ENCODE results near the gene NCAN.
"Not testable (repeated sequence)": the region's sequence is repeated elsewhere in the genome, so short reads cannot be mapped to it uniquely, and the experiment has no call there.

NCAN gene

GRCh38 chr19:19201697-19202630, 9.8 kb upstream of the NCAN start:
- no peak for DNase-seq

GRCh38 chr19:19202707-19203011, 9.1 kb upstream of the NCAN start:
- no peak for DNase-seq

GRCh38 chr19:19203012-19203856, 8.5 kb upstream of the NCAN start, which contains the start of gene NR2C2AP:
Gene NR2C2AP (minus strand): TSS chr19:19203414. CDS start chr19:19203060, 354 bp downstream.
- peak; percentile 74 for DNase-seq

- DNase-seq = no peak
These were observed 7.6 kb upstream of the NCAN start for GRCh38 chr19:19204181-19204580.

GRCh38 chr19:19205416-19206410, 6.0 kb upstream of the NCAN start:
- no peak for DNase-seq

- no peak for DNase-seq
These were observed 4.8 kb upstream of the NCAN start for GRCh38 chr19:19206938-19207337.

- DNase-seq = no peak
These were observed 3.9 kb upstream of the NCAN start for GRCh38 chr19:19207637-19208572.

GRCh38 chr19:19209372-19209771, 2.4 kb upstream of the NCAN start:
- DNase-seq = no peak

- DNase-seq = no peak
These were observed 1.2 kb downstream of the NCAN start for GRCh38 chr19:19212916-19213315.

- no peak for DNase-seq
These were observed 1.8 kb downstream of the NCAN start for GRCh38 chr19:19213426-19214158.

- no peak for DNase-seq
These were observed 2.4 kb downstream of the NCAN start for GRCh38 chr19:19214159-19214490.

- DNase-seq = no peak
These were observed 3.1 kb downstream of the NCAN start for GRCh38 chr19:19214892-19215291.

- no peak for DNase-seq
These were observed 4.0 kb downstream of the NCAN start for GRCh38 chr19:19215792-19216191.

- DNase-seq = no peak
These were observed 5.3 kb downstream of the NCAN start for GRCh38 chr19:19217099-19217498.

GRCh38 chr19:19218911-19219310, 7.2 kb downstream of the NCAN start:
- no peak for DNase-seq

GRCh38 chr19:19221000-19221399, 9.2 kb downstream of the NCAN start:
- not testable (repeated sequence) for DNase-seq

- DNase-seq = no peak
These were observed 11.3 kb downstream of the NCAN start for GRCh38 chr19:19223060-19223459.

GRCh38 chr19:19223636-19224035, 11.9 kb downstream of the NCAN start:
- no peak for DNase-seq

GRCh38 chr19:19224150-19224851, 12.5 kb downstream of the NCAN start:
- DNase-seq = no peak

GRCh38 chr19:19224852-19225494, 13.2 kb downstream of the NCAN start:
- no peak for DNase-seq
